ENCODE data around the gene KRT25.
"Not testable (repeated sequence)": the region's sequence is repeated elsewhere in the genome, so short reads cannot be mapped to it uniquely, and the experiment has no call there.

Gene KRT25

GRCh38 chr17:40751065-40751464, 4.1 kb downstream of the KRT25 start:
- no peak for DNase-seq (ENCODE audit: low spot score)

- DNase-seq (ENCODE audit: low spot score): no peak
These were observed 4.7 kb downstream of the KRT25 start for GRCh38 chr17:40750391-40750790.

- not testable (repeated sequence) for DNase-seq (ENCODE audit: low spot score)
These were observed 6.5 kb downstream of the KRT25 start for GRCh38 chr17:40748666-40749065.

GRCh38 chr17:40738553-40738952, 16.6 kb downstream of the KRT25 start:
- no peak for DNase-seq (ENCODE audit: low spot score)

- no peak for DNase-seq (ENCODE audit: low spot score)
These were observed 20.1 kb downstream of the KRT25 start for GRCh38 chr17:40735016-40735415.

GRCh38 chr17:40734018-40734417, 21.1 kb downstream of the KRT25 start:
- DNase-seq (ENCODE audit: low spot score): no peak

GRCh38 chr17:40730970-40731369, 24.2 kb downstream of the KRT25 start:
- no peak for DNase-seq (ENCODE audit: low spot score)

DNA sequence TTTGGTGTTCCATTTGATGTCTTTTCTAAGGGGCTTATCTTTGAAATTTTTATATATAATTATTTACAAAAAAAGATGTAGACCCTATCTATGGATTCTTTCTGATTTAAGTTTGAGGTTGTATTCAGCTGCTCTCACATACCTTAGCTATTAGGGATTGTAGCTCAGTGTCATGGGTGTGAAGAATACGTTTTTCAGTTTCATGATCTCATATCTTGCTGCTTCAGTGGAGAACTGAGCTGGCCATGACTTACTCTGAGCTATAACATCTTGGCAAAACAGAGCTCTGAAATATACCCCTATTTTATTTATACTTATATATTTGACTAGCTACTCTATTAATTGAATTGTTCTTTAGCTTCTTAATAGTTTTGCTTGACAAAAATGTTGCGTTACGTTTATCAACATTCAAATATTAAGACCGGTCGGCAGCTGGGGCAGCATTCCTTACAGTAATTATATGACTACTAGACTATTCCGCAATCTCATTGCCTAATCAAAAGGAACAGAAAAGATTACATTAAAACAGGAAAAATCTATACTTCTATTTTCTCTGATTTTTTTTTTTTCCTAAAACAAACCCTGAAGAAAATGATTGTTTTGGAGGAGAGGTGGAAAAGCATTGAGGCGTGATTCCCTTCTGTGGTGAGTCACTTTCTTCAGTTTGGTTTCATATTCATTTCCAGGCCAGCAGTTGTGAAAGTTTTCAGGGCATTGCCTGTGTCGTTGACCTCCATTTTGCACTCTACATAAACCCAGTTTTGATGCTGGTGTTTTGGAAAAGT, 27.5 kb downstream of the KRT25 start:
- no peak for DNase-seq (ENCODE audit: low spot score)

DNA sequence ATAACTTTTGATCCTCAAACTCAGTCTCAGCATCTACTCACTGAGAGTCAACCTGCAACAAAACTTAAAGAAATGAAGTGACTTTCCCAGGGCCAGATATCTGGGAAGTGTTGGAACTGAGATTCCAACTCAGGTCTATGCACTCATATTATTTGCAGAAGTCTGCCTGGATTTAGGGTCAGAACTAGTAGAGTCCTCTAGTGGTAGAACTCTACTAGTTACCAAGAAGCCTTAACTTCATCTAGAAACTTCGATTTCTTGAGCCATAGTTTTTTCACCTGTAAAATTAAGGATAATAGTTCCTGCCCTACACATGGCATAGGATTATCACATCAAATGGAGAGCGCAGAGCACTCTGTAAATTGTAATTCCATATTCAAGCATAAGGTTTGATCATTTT, 28.2 kb downstream of the KRT25 start:
- DNase-seq (ENCODE audit: low spot score): no peak

- DNase-seq (ENCODE audit: low spot score): no peak
These were observed 30.5 kb downstream of the KRT25 start for GRCh38 chr17:40724656-40725055.

- DNase-seq (ENCODE audit: low spot score): no peak
These were observed 32.9 kb downstream of the KRT25 start for GRCh38 chr17:40722241-40722640.

DNA sequence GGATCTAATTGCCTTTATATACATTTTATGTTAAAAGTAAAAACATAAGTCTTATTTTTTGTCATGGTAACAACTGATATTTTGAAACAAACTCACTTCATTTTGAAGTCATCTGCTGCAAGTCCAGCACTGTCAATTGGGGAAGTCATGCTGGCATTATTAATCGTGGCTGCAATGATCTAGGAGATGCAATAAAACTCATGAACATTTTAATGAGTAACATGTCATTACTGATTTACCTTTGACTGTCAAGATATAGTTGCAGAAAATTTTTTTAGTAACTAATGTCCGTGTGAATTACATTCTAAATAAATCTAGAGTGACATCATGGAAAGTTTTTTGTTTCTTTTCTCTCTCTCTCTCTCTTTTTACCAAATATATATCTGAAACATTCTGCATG, 34.2 kb downstream of the KRT25 start:
- no peak for DNase-seq (ENCODE audit: low spot score)

DNA sequence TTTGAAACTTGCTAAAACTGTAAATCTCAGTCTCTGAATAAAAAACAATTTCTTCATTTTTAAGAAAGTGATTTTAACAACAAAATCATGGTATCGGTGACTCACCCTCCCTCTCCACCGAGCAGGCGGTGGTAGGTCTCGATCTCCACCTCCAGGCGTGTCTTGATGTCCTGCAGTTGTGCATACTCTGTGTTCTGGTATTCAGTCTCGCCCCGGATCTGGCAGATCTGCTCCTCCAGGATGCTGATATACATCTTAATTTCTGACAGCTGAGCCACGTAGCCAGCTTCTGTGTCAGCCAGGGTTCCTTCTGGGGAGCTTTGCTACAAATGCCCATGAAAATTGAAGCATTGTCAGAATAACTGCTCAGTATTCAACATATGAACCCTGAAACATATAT, 36.2 kb downstream of the KRT25 start:
- DNase-seq (ENCODE audit: low spot score): no peak

DNA sequence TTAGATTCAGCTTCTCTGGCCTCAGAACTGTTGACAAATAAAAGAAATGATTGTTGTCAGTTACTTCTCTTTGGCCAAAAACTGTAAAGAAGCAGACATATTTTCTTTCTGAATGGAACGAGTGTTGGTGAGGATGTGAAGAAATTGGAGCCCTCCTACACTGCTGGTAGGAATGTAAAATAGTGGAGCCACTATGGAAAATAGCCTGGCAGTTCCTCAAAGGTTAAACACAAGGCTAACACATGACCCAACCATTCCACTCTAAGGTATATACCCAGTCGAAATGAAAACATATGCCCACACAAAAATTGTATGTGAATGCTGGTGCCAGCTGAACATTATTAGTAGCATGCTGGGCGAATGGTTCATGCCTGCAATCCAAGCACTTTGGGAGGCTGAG, 37.4 kb downstream of the KRT25 start:
- no peak for DNase-seq (ENCODE audit: low spot score)

GRCh38 chr17:40714473-40714872, 40.7 kb downstream of the KRT25 start:
- no peak for DNase-seq (ENCODE audit: low spot score)

GRCh38 chr17:40707745-40708144, 47.4 kb downstream of the KRT25 start:
- DNase-seq (ENCODE audit: low spot score): no peak

GRCh38 chr17:40705584-40705983, 49.5 kb downstream of the KRT25 start:
- no peak for DNase-seq (ENCODE audit: low spot score)

GRCh38 chr17:40703652-40704051, 51.5 kb downstream of the KRT25 start, which contains the start of gene KRT24:
TSS of gene KRT24 (minus strand) at chr17:40703752. CDS start at chr17:40703693, 59 bp downstream.
- DNase-seq (ENCODE audit: low spot score): no peak

GRCh38 chr17:40702271-40702670, 52.9 kb downstream of the KRT25 start:
- DNase-seq (ENCODE audit: low spot score): no peak

DNA sequence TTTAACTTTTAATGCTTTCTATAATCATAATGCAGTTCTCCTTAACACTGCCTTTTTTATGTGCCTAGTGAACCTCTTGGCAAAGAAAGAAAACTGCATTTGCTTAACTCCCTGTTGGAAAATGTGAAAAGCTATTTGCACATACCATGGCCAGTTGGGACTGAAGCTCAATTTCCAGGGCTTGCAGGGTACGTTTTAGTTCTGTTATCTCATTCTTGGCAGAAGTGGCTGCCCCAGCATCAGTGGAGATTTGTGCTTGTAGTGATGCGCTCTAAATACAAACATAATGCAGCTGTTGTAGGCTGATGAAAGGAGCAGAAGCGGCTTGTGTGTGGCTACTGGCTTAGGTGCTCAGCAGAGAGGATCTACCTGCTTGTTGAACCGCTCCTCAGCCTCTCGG, 55.3 kb downstream of the KRT25 start:
- no peak for DNase-seq (ENCODE audit: low spot score)

- no peak for DNase-seq (ENCODE audit: low spot score)
These were observed 55.8 kb downstream of the KRT25 start for GRCh38 chr17:40699371-40699770.

Data from hematopoietic multipotent progenitor cell treated with erythropoietin and hydrocortisone succinate and interleukin-3 and kit ligand, for 17 days (in vitro differentiated cells).